HCT116 (cell line): Measurements from ENCODE around the gene ZNF496. TPM values are rescaled to one million over a fixed set of nuclear protein-coding genes. Genes with fewer than 3 reads are reported as not detected.

Source experiments
- ATAC-seq: fragments of 200-7000 bp; cut with Tn5 transposase; 2 replicates; pipeline ENCODE4 v1.9.1; 2020; ENCODE audit warnings: mild to moderate bottlenecking, moderate library complexity
- BruUV-seq: library from RNA; stranded (reverse); fragments of 400-500 nt; replicated peaks from 2 replicates; lab custom pipeline; 2021; lab: Mats Ljungman, UMichigan
- CTCF ChIA-PET: fragments of 300-600 bp; sonication (Branson Sonifier 250); formaldehyde crosslinking; loops from one replicate; lab custom pipeline; 2021; ENCODE audit warnings: antibody characterized with exemption; lab: Charles Lee
- POLR2A ChIA-PET: fragments of 300-600, 350-600 bp; sonication (Branson Sonifier 250); formaldehyde crosslinking; loops from one replicate; lab custom pipeline; 2021; ENCODE audit warnings: antibody characterized with exemption; lab: Charles Lee
- RAD21 ChIA-PET, 2 experiments: fragments of 300-600 bp; sonication (Branson Sonifier 250); formaldehyde crosslinking; loops; one replicate each; lab custom pipeline; 2023; ENCODE audit warnings: low total read pairs in 2 of 2; ENCODE audit not compliant: uncharacterized antibody in 2 of 2, unreplicated experiment in 2 of 2, low non-redundant PET in 1 of 2; lab: Charles Lee
- DNase-seq: peaks from one replicate; pipeline ENCODE4 v3.0.0-alpha.2; 2010; ENCODE audit warnings: low read depth, low spot score
- H2AFZ ChIP-seq: fragments of 200-600 bp; shearing (Covaris generic), sonication (generic); 2 replicates; pipeline ENCODE4 v1.6.1; 2017; ENCODE audit warnings: low read depth, mixed run types, mixed read lengths, antibody characterized with exemption, low read length; ENCODE audit not compliant: poor library complexity, severe bottlenecking
- H3K27ac ChIP-seq: 2 replicates; pipeline ENCODE4 v1.5.1; 2012; ENCODE audit warnings: low read depth, low read length
- H3K27me3 ChIP-seq: fragments of 200-600 bp; sonication (generic); 2 replicates; pipeline ENCODE4 v1.6.1; 2016; ENCODE audit warnings: mixed run types, low read length, mixed read lengths; ENCODE audit not compliant: insufficient read depth
- H3K36me3 ChIP-seq, 2 experiments: fragments of 200-500 bp in 1 of 2; fragments of 200-600 bp in 1 of 2; sonication (Bioruptor generic) in 1 of 2; sonication (generic) in 1 of 2; 2 replicates each; pipeline versions ENCODE4 v1.5.1 to v1.6.1; 2014 to 2016; ENCODE audit warnings: low read length in 2 of 2, inconsistent platforms in 1 of 2, mixed read lengths in 1 of 2, mixed run types in 1 of 2; ENCODE audit not compliant: insufficient read depth in 2 of 2, control insufficient read depth in 1 of 2
- H3K4me1 ChIP-seq, 2 experiments: fragments of 200-600 bp in 1 of 2; sonication (generic) in 1 of 2; 2 replicates each; pipeline versions ENCODE4 v1.5.1 to v1.6.1; 2012 to 2017; ENCODE audit warnings: low read length in 2 of 2, inconsistent platforms in 1 of 2, mild to moderate bottlenecking in 1 of 2, mixed read lengths in 1 of 2, mixed run types in 1 of 2, moderate library complexity in 1 of 2; ENCODE audit not compliant: insufficient read depth in 2 of 2, control insufficient read depth in 1 of 2
- H3K4me2 ChIP-seq: fragments of 200-600 bp; sonication (generic); 2 replicates; pipeline ENCODE4 v1.6.1; 2017; ENCODE audit warnings: mixed run types, low read length, mixed read lengths
- H3K4me3 ChIP-seq, 2 experiments: fragments of 200-600 bp in 1 of 2; sonication (generic) in 1 of 2; replicated peaks in 1 of 2; 2 replicates each; pipeline ENCODE4 v1.5.1; 2011 to 2016; ENCODE audit warnings: low read length in 2 of 2, control low read depth in 1 of 2, low read depth in 1 of 2, mild to moderate bottlenecking in 1 of 2, mixed read lengths in 1 of 2, mixed run types in 1 of 2
- H3K79me2 ChIP-seq: fragments of 200-600 bp; sonication (generic); 2 replicates; pipeline ENCODE4 v1.6.1; 2017; ENCODE audit warnings: mild to moderate bottlenecking, mixed run types, low read length, moderate library complexity, mixed read lengths; ENCODE audit not compliant: insufficient read depth
- H3K9ac ChIP-seq: fragments of 200-600 bp; sonication (generic); 2 replicates; pipeline ENCODE4 v1.6.1; 2016; ENCODE audit warnings: low read length, mixed read lengths
- H3K9me2 ChIP-seq: fragments of 200-600 bp; sonication (generic), shearing (Covaris generic); 2 replicates; pipeline ENCODE4 v1.6.1; 2017; ENCODE audit warnings: mixed run types, mild to moderate bottlenecking, moderate library complexity; ENCODE audit not compliant: insufficient read depth
- H3K9me3 ChIP-seq, 2 experiments: fragments of 200-500 bp in 1 of 2; fragments of 200-600 bp in 1 of 2; sonication (Bioruptor generic) in 1 of 2; sonication (generic) in 1 of 2; 2 replicates each; pipeline ENCODE4 v1.6.1; 2014 to 2017; ENCODE audit warnings: low read length in 2 of 2, mixed read lengths in 2 of 2, inconsistent platforms in 1 of 2, low read depth in 1 of 2, mild to moderate bottlenecking in 1 of 2, mixed run types in 1 of 2, moderate library complexity in 1 of 2; ENCODE audit not compliant: control insufficient read depth in 1 of 2, insufficient read depth in 1 of 2
- H4K20me1 ChIP-seq: fragments of 200-600 bp; sonication (generic), shearing (Covaris generic); 2 replicates; pipeline ENCODE4 v1.6.1; 2017; ENCODE audit warnings: mixed run types, mild to moderate bottlenecking, moderate library complexity; ENCODE audit not compliant: insufficient read depth
- ATF3 ChIP-seq: IDR thresholded peaks from 2 replicates; pipeline ENCODE4 v1.6.1; 2012
- FOSL1 ChIP-seq: IDR thresholded peaks from 2 replicates; pipeline ENCODE4 v1.6.1; 2012; ENCODE audit warnings: low read depth
- REST ChIP-seq: IDR thresholded peaks from 2 replicates; pipeline ENCODE4 v1.6.1; 2012; ENCODE audit warnings: low read depth
- ZFX ChIP-seq: fragments of 450-650 bp; IDR thresholded peaks from 2 replicates; pipeline ENCODE4 v1.6.1; 2017
- intact Hi-C: fragments of 100-400 bp; cut with micrococcal nuclease; formaldehyde crosslinking; loops from 2 replicates; pipeline ENCODE4 v1.10.0; 2022
- total RNA-seq: library from RNA; stranded (reverse); gene quantifications from one replicate; pipeline ENCODE4 v1.2.1, GENCODE V29; 2021; ENCODE audit not compliant: unreplicated experiment

Gene ZNF496
- total RNA-seq, 1 experiment from 2014 or later: 37.4 TPM

GRCh38 chr1:247293047-247293446 lies 38.6 kb downstream of the ZNF496 start:
- CTCF ChIA-PET: no interaction called here
- H3K27ac ChIP-seq: no peak overlapping the region
- BruUV-seq: no TSS peak

More at GRCh38 chr1:247293047-247293446, 38.6 kb downstream of the ZNF496 start:
- ATAC-seq: no peak
- Histone ChIP-seq H4K20me1 (no peaks in the 10 kb centered on the region), H2AFZ (no peak overlapping the region), H3K4me2 (no peak overlapping the region), H3K4me3 (no peak overlapping the region), H3K4me1 (no peaks in the 10 kb centered on the region), H3K27me3 (no peaks in the 10 kb centered on the region), H3K36me3 (peaks cover 0 to 2% of the 10 kb centered on the region in 2 experiments; a peak in 1 of 4 replicates), H3K9me3 (no peaks in the 10 kb centered on the region), H3K9ac (no peak overlapping the region), H3K9me2 (no peaks in the 10 kb centered on the region), H3K79me2 (no peaks in the 10 kb centered on the region)
- RAD21 ChIA-PET: no interaction called here
- POLR2A ChIA-PET: no interaction called here
- intact Hi-C loops: no loop called here
- TF ChIP-seq FOSL1: no peak
- TF ChIP-seq ZFX: no peak
- no peak for TF ChIP-seq ATF3
- TF ChIP-seq REST: no peak
- DNase-seq: no peak
